Right atrium auricular region (tissue), 2 donors: ENCODE data around the gene EDAR. TPM values are rescaled to one million over a fixed set of nuclear protein-coding genes. Genes with fewer than 3 reads are reported as not detected.

Experiments
- DNase-seq: peaks from one replicate; pipeline ENCODE4 v3.0.0-alpha.2; 2019; ENCODE audit warnings: low spot score
- H3K27ac ChIP-seq, 2 donors: fragments of 200-600 bp; sonication (generic); 1 replicate in 1 of 2; 2 replicates in 1 of 2; pipeline ENCODE4 v1.5.1; 2016 to 2019
- H3K27me3 ChIP-seq, 2 donors: fragments of 200-600 bp; sonication (generic); one replicate each; pipeline versions ENCODE4 v1.5.1 to v1.6.0; 2017 to 2019
- H3K36me3 ChIP-seq: fragments of 200-600 bp; sonication (generic); one replicate; pipeline ENCODE4 v1.5.1; 2016
- H3K4me1 ChIP-seq, 2 donors: fragments of 200-600 bp; sonication (generic); one replicate each; pipeline versions ENCODE4 v1.5.1 to v1.6.0; 2017 to 2019
- H3K4me3 ChIP-seq, 2 donors: fragments of 200-600 bp; sonication (generic); 1 replicate in 1 of 2; 2 replicates in 1 of 2; pipeline ENCODE4 v1.5.1; 2017 to 2019; ENCODE audit warnings: mild to moderate bottlenecking in 1 of 2, moderate library complexity in 1 of 2
- H3K9me3 ChIP-seq, 2 donors: fragments of 200-600 bp; sonication (generic); one replicate each; pipeline ENCODE4 v1.5.1; 2019
- total RNA-seq, 2 donors: library from RNA; depleted of rRNA; stranded (reverse); fragments of >200 nt; gene quantifications; one replicate each; pipeline ENCODE4 v1.1.0, GENCODE V29; 2016
- TF ChIP-seq, protein P1 (sequence below), 2 donors: fragments of 200-600 bp; sonication (generic); IDR thresholded peaks; one replicate each; pipeline ENCODE4 v1.5.1; 2019; ENCODE audit warnings: antibody characterized with exemption in 2 of 2

EDAR gene
- total RNA-seq, 2 donors from 2014 or later, result not detected

DNA sequence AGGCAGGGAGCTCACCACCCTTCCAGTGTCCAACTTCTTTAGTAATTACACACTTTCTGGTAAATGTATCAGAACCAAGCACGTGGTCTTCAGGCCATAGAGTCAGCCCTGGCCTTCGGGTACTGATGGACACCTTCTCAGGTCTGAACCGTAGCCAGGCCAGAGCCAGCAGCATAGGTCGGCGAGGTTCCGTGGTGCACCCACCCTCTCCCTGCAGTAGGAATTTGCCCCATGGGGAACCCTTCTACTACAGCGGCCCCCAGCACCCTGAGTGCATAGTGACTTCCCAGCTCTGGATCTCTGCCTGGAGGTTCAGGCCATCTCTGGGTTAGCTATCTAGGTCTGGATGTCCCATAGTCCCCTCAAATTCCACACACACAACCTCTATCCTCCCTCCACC is 61.6 kb downstream of the EDAR start:
- no peaks in the 10 kb centered on the region for H3K9me3 ChIP-seq
- no peak overlapping the region for H3K4me3 ChIP-seq
- DNase-seq, result no peak
- TF ChIP-seq, protein P1, sequence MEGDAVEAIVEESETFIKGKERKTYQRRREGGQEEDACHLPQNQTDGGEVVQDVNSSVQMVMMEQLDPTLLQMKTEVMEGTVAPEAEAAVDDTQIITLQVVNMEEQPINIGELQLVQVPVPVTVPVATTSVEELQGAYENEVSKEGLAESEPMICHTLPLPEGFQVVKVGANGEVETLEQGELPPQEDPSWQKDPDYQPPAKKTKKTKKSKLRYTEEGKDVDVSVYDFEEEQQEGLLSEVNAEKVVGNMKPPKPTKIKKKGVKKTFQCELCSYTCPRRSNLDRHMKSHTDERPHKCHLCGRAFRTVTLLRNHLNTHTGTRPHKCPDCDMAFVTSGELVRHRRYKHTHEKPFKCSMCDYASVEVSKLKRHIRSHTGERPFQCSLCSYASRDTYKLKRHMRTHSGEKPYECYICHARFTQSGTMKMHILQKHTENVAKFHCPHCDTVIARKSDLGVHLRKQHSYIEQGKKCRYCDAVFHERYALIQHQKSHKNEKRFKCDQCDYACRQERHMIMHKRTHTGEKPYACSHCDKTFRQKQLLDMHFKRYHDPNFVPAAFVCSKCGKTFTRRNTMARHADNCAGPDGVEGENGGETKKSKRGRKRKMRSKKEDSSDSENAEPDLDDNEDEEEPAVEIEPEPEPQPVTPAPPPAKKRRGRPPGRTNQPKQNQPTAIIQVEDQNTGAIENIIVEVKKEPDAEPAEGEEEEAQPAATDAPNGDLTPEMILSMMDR (IDR thresholded peaks at IDR 0.05), result no peak
- H3K27ac ChIP-seq, result no peak overlapping the region
- H3K27me3 ChIP-seq, result no peaks in the 10 kb centered on the region
- H3K4me1 ChIP-seq, result no peaks in the 10 kb centered on the region
- H3K36me3 ChIP-seq, result no peaks in the 10 kb centered on the region

DNA sequence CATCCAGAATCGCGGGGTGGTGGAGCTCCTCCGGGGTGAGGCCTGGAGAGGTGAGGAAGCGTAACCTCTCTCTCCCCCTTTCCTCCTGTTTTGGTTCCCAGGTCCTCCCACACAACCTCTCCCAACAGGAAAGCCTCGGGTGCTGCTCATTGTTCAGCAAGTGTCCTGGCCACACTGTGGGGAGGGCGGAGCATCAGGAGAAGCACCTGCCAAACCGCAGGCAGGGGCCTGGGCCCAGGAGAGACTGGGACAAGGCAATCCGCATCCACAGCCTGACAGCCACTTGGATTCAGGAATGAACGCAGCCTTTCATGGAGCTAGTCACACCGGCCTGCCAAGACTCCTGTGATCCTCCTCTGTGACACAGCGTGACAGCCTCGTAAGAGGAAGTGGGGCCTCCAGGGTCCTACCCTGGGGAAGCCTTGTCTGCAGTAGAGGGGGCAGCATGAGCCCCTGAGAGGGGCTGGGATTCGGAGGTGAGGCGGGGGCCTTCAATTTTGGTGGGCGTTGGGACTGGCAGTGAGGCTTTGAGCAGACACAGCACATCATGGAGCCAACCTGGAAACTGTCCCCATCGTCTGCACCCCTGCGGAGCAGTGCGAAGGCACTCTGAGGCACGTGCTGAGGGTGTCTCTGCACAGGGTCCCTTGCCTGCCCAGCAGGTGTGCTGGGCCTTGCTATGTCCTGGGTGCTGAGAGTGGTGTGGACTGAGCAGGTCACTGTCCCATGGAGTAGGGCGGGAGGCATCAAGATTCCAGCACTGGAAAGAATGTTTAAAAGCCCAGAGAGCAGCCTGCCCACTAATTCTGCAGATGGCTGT is 62.2 kb downstream of the EDAR start:
- H3K9me3 ChIP-seq, result no peaks in the 10 kb centered on the region
- no peaks in the 10 kb centered on the region for H3K4me1 ChIP-seq
- no peak overlapping the region for H3K27ac ChIP-seq
- no peak overlapping the region for H3K4me3 ChIP-seq
- no peaks in the 10 kb centered on the region for H3K27me3 ChIP-seq
- TF ChIP-seq, protein P1 (IDR thresholded peaks at IDR 0.05), result no peak
- H3K36me3 ChIP-seq, result no peaks in the 10 kb centered on the region
- no peak for DNase-seq

DNA sequence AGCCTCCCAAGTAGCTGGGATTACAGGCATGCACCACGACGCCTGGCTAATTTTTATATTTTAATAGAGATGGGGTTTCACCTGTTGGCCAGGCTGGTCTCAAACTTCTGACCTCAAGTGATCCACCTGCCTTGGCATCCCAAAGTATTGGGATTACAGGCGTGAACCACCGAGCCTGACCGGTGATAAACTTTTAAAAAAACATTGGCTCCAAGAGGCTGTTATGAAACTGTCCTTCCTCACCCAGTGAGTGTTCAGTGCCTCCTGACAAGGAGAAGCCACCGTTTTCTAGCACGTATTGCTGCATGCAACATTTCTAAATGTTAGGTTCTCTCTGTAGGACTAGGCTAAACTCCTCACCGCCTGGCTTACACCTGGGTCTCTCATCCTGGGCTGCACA is 63.3 kb downstream of the EDAR start:
- TF ChIP-seq, protein P1 (IDR thresholded peaks at IDR 0.05), result no peak
- DNase-seq, result no peak

DNA sequence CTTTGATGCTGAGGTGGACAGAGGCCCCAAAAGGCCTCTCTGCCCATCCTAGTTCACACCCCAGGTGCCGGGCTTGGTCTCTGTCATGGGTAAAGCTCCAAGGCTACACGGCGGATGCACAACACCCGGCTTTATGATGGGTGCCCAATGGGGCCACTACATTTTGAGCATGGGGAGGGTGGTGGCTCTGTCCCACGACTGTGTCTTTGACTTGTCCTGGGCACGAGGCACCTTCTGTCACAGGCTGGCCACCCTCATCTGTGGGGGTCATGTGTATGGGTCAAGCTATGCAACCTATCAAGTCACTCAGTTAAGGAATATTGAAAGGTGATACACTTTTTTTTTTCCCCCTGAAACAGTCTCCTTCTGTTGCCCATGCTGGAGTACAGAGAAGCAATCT is 63.7 kb downstream of the EDAR start:
- no peak for DNase-seq
- TF ChIP-seq, protein P1 (IDR thresholded peaks at IDR 0.05), result no peak

More for the DNA sequence above, 63.3 kb downstream of the EDAR start:
- no peak overlapping the region for H3K27ac ChIP-seq
- H3K9me3 ChIP-seq, result no peaks in the 10 kb centered on the region
- H3K4me1 ChIP-seq, result no peaks in the 10 kb centered on the region
- no peaks in the 10 kb centered on the region for H3K36me3 ChIP-seq
- no peaks in the 10 kb centered on the region for H3K27me3 ChIP-seq
- no peak overlapping the region for H3K4me3 ChIP-seq

DNA sequence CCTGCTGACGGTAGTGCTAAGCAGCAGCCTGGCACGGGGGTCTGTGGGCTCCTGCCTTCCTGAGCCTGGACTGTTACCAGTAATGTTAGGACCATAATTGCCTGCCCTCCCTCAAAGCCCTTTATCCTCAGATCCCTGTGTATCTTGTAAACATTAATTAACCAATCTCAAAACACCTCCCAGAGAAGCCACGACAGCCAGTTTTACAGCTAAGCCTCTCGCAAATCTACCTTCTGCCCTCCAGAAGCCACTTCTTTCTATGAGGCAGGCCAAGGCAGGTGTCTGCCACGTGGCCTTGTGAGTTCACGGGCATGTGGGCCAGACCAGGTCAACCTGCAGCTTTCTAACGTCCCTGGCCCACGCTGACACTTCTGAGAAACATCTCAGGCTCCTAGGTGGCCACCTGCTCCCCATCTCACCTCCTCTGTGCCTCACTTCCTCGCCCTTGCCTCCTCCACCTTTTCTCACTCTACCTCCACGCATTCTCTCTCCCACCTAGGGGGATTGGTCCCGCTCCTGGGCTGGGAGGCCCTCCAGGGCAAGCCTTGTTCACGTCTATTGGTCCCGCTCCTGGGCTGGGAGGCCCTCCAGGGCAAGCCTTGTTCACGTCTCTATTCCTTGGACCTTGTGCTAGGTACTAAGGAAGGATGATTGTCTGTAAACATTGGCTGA is 64.3 kb downstream of the EDAR start:
- DNase-seq, result no peak
- H3K27me3 ChIP-seq, result no peaks in the 10 kb centered on the region
- H3K9me3 ChIP-seq, result no peaks in the 10 kb centered on the region
- H3K4me1 ChIP-seq, result no peaks in the 10 kb centered on the region
- H3K36me3 ChIP-seq, result no peaks in the 10 kb centered on the region
- no peak overlapping the region for H3K27ac ChIP-seq
- no peak overlapping the region for H3K4me3 ChIP-seq
- TF ChIP-seq, protein P1 (IDR thresholded peaks at IDR 0.05), result no peak

More for the DNA sequence above, 63.7 kb downstream of the EDAR start:
- Histone ChIP-seq H3K4me1 (no peaks in the 10 kb centered on the region), H3K4me3 (no peak overlapping the region), H3K27me3 (no peaks in the 10 kb centered on the region), H3K27ac (no peak overlapping the region), H3K36me3 (no peaks in the 10 kb centered on the region), H3K9me3 (no peaks in the 10 kb centered on the region)
